ENCODE data around the gene TTC28.

Gene TTC28

DNA sequence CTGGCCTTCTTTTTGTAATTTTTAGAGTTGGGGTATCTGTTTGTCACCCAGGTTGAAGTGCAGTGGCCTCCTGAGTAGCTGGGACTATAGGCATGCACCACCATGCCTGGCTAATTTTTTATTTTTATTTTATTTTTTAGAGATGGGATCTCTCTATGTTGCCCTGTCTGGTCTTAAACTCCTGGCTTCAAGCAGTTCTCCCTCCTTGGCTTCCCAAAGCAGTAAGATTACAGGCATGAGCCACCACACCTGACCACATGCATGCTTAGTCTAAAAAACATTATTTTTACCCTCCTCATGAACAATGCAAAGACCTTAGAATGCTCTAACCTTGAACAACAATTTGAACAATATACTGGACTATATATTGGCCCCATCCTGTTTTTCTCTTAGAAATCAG, 738.5 kb downstream of the TTC28 start:
- Mint-ChIP-seq H3K4me1 (no peaks in the 10 kb centered on the region), H3K4me3 (no peak overlapping the region)
- TF ChIP-seq, protein P1, sequence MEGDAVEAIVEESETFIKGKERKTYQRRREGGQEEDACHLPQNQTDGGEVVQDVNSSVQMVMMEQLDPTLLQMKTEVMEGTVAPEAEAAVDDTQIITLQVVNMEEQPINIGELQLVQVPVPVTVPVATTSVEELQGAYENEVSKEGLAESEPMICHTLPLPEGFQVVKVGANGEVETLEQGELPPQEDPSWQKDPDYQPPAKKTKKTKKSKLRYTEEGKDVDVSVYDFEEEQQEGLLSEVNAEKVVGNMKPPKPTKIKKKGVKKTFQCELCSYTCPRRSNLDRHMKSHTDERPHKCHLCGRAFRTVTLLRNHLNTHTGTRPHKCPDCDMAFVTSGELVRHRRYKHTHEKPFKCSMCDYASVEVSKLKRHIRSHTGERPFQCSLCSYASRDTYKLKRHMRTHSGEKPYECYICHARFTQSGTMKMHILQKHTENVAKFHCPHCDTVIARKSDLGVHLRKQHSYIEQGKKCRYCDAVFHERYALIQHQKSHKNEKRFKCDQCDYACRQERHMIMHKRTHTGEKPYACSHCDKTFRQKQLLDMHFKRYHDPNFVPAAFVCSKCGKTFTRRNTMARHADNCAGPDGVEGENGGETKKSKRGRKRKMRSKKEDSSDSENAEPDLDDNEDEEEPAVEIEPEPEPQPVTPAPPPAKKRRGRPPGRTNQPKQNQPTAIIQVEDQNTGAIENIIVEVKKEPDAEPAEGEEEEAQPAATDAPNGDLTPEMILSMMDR (IDR thresholded peaks at IDR 0.05), result no peak

GRCh38 chr22:27937453-27937852, 742.2 kb downstream of the TTC28 start:
- TF ChIP-seq, protein P1 (IDR thresholded peaks at IDR 0.05), result no peak
- H3K9me3 Mint-ChIP-seq, result no peaks in the 10 kb centered on the region
- H3K36me3 Mint-ChIP-seq (ENCODE audit: low read depth), result peaks cover 54% of the 10 kb centered on the region
- H3K4me3 Mint-ChIP-seq, result no peak overlapping the region
- H3K27ac Mint-ChIP-seq, result no peak overlapping the region
- H3K27me3 Mint-ChIP-seq (ENCODE audit: low read depth, poor library complexity), result no peaks in the 10 kb centered on the region
- H3K4me1 Mint-ChIP-seq, result no peaks in the 10 kb centered on the region
- DNase-seq, result no peak

More for the DNA sequence above, 738.5 kb downstream of the TTC28 start:
- H3K27ac Mint-ChIP-seq, result no peak overlapping the region
- H3K36me3 Mint-ChIP-seq (ENCODE audit: low read depth), result peaks cover 23% of the 10 kb centered on the region
- no peaks in the 10 kb centered on the region for H3K27me3 Mint-ChIP-seq (ENCODE audit: low read depth, poor library complexity)
- H3K9me3 Mint-ChIP-seq, result no peaks in the 10 kb centered on the region
- no peak for DNase-seq

DNA sequence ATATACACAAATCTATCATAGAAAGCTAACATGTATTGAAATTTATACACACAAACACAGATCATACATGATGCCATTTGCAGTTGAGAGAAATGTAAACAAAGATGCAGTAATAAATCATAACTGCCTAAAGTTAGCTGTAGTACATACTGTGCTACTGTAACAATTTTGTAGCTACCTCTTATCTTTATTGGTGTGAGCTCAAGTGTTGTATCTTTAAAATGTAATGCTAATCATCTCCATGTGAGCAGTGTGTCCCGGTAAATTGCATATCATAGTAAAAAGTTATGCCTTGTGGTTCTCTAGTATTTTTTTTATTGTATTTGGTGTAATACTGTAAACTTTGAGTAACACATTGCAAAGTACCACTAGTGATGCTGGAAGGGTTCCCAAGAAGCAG, 743.7 kb downstream of the TTC28 start:
- TF ChIP-seq, protein P1 (IDR thresholded peaks at IDR 0.05), result no peak
- Mint-ChIP-seq H3K36me3 (ENCODE audit: low read depth) (peaks cover 48% of the 10 kb centered on the region), H3K27ac (no peak overlapping the region), H3K9me3 (no peaks in the 10 kb centered on the region), H3K4me3 (no peak overlapping the region), H3K4me1 (no peaks in the 10 kb centered on the region), H3K27me3 (ENCODE audit: low read depth, poor library complexity) (no peaks in the 10 kb centered on the region)
- no peak for DNase-seq

DNA sequence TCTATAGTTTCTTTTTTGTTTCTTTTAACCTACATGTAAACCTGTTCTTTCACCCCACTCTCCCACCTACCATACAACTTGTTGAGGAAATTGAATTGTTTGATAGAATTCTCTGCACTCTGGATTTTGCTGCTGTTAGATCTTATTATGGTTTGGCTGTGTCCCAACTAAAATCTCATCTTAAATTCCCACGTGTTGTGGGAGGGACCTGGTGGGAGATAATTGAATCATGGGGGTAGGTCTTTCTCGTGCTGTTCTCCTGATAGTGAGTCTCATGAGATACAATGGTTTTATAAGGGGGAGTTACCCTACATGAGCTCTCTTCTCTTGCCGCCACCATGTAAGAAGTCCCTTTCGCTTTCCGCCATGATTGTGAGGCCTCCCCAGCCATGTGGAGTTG, 745.6 kb downstream of the TTC28 start:
- no peaks in the 10 kb centered on the region for H3K4me1 Mint-ChIP-seq
- H3K9me3 Mint-ChIP-seq, result no peaks in the 10 kb centered on the region
- TF ChIP-seq, protein P1 (IDR thresholded peaks at IDR 0.05), result no peak
- no peak for DNase-seq
- H3K27ac Mint-ChIP-seq, result no peak overlapping the region
- H3K36me3 Mint-ChIP-seq (ENCODE audit: low read depth), result peaks cover 41% of the 10 kb centered on the region
- no peaks in the 10 kb centered on the region for H3K27me3 Mint-ChIP-seq (ENCODE audit: low read depth, poor library complexity)
- no peak overlapping the region for H3K4me3 Mint-ChIP-seq

GRCh38 chr22:27933186-27933983, 746.3 kb downstream of the TTC28 start:
- H3K27me3 Mint-ChIP-seq (ENCODE audit: low read depth, poor library complexity), result no peaks in the 10 kb centered on the region
- no peaks in the 10 kb centered on the region for H3K9me3 Mint-ChIP-seq
- H3K4me1 Mint-ChIP-seq, result no peaks in the 10 kb centered on the region
- TF ChIP-seq, protein P1 (IDR thresholded peaks at IDR 0.05), result no peak
- DNase-seq, result no peak
- peaks cover 37% of the 10 kb centered on the region for H3K36me3 Mint-ChIP-seq (ENCODE audit: low read depth)
- H3K27ac Mint-ChIP-seq, result no peak overlapping the region
- no peak overlapping the region for H3K4me3 Mint-ChIP-seq
